Activated CD8-positive, alpha-beta T cell treated with anti-CD3 and anti-CD28 coated beads for 36 hours (primary cell): ENCODE results near the gene TRMT61A. TPM values are rescaled to one million over a fixed set of nuclear protein-coding genes. Genes with fewer than 3 reads are reported as not detected.

Experiments
- ATAC-seq: fragments of 200-7000 bp; cut with Tn5 transposase; one replicate; pipeline ENCODE4 v1.10.0; 2021; ENCODE audit warnings: mild to moderate bottlenecking, moderate library complexity
- CTCF ChIA-PET: fragments of 350-600 bp; sonication (Branson Sonifier 250); formaldehyde crosslinking; loops from one replicate; lab custom pipeline; 2021; ENCODE audit warnings: antibody characterized with exemption; lab: Charles Lee
- POLR2A ChIA-PET: fragments of 350-600 bp; sonication (Branson Sonifier 250); formaldehyde crosslinking; loops from one replicate; lab custom pipeline; 2021; ENCODE audit warnings: antibody characterized with exemption; lab: Charles Lee
- DNase-seq: peaks from one replicate; pipeline ENCODE4 v3.0.0-alpha.2; 2020
- H3K27ac Mint-ChIP-seq: one replicate; pipeline ENCODE4 v1.8.0; 2021; ENCODE audit warnings: mild to moderate bottlenecking, mixed read lengths
- H3K27me3 Mint-ChIP-seq: one replicate; pipeline ENCODE4 v1.8.0; 2021; ENCODE audit warnings: mixed read lengths
- H3K36me3 Mint-ChIP-seq: one replicate; pipeline ENCODE4 v1.8.0; 2021; ENCODE audit warnings: low read depth, mixed read lengths
- H3K4me1 Mint-ChIP-seq: one replicate; pipeline ENCODE4 v1.8.0; 2021; ENCODE audit warnings: low read depth, mixed read lengths
- H3K4me3 Mint-ChIP-seq: one replicate; pipeline ENCODE4 v1.8.0; 2021; ENCODE audit warnings: mild to moderate bottlenecking, moderate library complexity, mixed read lengths
- H3K9me3 Mint-ChIP-seq: one replicate; pipeline ENCODE4 v1.8.0; 2021; ENCODE audit warnings: mixed read lengths
- intact Hi-C: fragments of 100-400 bp; cut with micrococcal nuclease; formaldehyde crosslinking; loops from one replicate; pipeline ENCODE4 v1.10.0; 2022
- total RNA-seq, 2 experiments: library from RNA; stranded (reverse); gene quantifications; one replicate each; pipeline ENCODE4 v1.2.3, GENCODE V29; 2021
- TF ChIP-seq, protein P1 (sequence below): fragments of 200-600 bp; IDR thresholded peaks from one replicate; pipeline ENCODE4 v1.8.0; 2022; ENCODE audit warnings: antibody characterized with exemption, mild to moderate bottlenecking

TRMT61A gene
- total RNA-seq, 2 experiments from 2014 or later = 9.9 TPM

DNA sequence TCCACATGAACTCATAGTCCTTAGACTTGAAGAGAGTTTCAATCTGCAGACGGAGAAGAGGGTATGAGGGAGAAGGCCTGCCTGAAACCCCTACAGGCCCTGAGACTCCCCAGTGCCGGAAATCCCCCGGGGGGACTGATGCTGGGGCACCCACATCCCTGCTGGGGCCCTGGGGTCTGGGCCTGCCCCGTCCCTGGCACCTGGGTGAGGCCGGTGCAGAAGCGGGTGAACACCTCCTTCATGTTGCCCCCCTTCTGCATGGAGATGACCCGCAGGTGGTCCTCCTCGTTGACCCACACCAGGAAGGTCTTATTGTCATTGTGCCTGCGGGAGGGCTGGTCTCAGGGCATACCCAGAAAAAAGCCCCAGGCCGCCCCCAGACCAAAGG is 8.7 kb upstream of the TRMT61A start:
- Mint-ChIP-seq H3K4me3 (peak overlapping the region; percentile 35), H3K9me3 (no peaks in the 10 kb centered on the region), H3K27me3 (peaks cover 12% of the 10 kb centered on the region), H3K27ac (no peak overlapping the region), H3K4me1 (peaks cover 10% of the 10 kb centered on the region), H3K36me3 (no peaks in the 10 kb centered on the region)
- ChIA-PET CTCF (interaction anchor here (0.8 to 2.9 kb wide), 7 partner anchors 10 to 33 kb away, joined by 4 to 19 read pairs (median 6); no protein-coding TSS in a partner anchor), POLR2A (interaction anchor here (0.6 to 1.9 kb wide), 3 partner anchors 10 to 159 kb away, joined by 3 to 9 read pairs (median 3); no protein-coding TSS in a partner anchor)
- ATAC-seq = no peak
- intact Hi-C loops = no loop called here
- TF ChIP-seq, protein P1, sequence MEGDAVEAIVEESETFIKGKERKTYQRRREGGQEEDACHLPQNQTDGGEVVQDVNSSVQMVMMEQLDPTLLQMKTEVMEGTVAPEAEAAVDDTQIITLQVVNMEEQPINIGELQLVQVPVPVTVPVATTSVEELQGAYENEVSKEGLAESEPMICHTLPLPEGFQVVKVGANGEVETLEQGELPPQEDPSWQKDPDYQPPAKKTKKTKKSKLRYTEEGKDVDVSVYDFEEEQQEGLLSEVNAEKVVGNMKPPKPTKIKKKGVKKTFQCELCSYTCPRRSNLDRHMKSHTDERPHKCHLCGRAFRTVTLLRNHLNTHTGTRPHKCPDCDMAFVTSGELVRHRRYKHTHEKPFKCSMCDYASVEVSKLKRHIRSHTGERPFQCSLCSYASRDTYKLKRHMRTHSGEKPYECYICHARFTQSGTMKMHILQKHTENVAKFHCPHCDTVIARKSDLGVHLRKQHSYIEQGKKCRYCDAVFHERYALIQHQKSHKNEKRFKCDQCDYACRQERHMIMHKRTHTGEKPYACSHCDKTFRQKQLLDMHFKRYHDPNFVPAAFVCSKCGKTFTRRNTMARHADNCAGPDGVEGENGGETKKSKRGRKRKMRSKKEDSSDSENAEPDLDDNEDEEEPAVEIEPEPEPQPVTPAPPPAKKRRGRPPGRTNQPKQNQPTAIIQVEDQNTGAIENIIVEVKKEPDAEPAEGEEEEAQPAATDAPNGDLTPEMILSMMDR = no peak
- no peak for DNase-seq

DNA sequence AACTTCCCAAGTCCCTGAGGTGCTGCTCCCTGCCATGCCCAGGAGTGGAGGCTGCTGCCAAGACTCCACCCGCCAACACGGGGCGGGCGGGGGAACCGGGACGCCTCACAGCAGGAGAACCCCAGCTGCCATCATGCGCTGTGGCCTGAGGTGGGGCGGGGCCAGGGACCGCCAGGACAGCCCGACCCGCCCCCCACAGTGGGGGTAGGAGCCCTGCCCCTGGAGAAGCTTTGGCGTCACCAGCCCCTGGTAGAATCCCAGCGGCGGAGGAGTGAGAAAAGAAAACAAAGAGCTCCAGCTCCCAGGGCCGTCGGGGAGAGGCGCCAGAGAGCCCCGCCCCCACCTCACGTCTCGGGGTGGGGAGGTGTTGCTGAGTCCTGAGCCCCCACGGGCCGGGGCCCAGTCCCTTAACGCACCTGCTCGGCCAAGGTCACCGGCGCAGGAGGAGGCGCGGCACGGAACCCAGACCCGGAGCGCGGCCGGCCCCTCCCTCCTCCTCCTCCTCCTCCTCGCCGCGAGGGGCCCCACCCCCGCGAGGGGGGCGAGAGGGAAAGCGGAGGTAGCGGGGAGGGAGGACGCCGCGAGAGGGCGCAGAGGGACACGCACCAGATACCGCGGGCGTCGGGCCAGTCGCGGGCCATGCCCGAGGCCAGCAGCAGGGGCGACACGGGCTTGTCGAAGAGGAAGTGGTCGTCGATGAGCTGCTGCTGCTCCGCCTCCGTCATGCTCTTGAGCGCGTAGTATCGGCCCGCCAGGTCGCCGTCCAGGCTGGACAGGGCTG is 8.1 kb upstream of the TRMT61A start:
- intact Hi-C loops = no loop called here
- POLR2A ChIA-PET = interaction anchor here (0.6 to 1.9 kb wide), 5 partner anchors 9 to 160 kb away, joined by 3 to 9 read pairs (median 4); no protein-coding TSS in a partner anchor
- peak; percentile 72 for ATAC-seq

DNA sequence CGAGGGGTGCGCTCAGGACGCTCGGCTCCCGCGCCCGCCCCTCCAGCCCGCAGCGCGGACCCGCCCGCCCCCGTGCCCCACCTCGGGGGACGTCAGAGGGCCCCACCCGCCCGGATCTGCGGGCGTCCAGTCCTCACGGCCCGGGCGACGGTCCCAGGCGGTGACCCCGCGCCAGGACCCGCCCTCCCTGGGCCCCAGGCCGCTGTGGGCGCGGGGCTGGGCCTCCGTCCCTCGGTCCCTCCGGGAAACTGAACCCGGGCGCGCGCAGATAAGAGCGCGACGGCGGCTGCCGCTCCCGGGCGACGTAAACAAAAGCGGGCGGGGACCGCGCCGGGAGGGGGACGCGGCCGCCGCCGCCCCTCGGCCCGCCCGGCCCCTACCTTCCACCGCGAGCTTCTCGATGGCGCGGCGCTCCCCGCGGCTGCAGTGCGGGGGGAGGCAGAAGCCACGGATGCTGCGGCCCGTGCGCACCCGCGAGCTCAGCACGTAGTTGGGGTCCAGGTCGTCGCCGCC is 7.5 kb upstream of the TRMT61A start:
- ATAC-seq (peak; percentile 1), DNase-seq (no peak)
- ChIA-PET POLR2A (interaction anchor here (0.6 to 1.9 kb wide), 5 partner anchors 9 to 160 kb away, joined by 3 to 9 read pairs (median 4); no protein-coding TSS in a partner anchor), CTCF (interaction anchor here (1.0 to 2.7 kb wide), 4 partner anchors 9 to 32 kb away, joined by 4 to 12 read pairs (median 5); no protein-coding TSS in a partner anchor)
- Mint-ChIP-seq H3K9me3 (no peaks in the 10 kb centered on the region), H3K4me1 (peaks cover 10% of the 10 kb centered on the region), H3K27ac (no peak overlapping the region), H3K36me3 (no peaks in the 10 kb centered on the region), H3K4me3 (peak overlapping the region; percentile 50), H3K27me3 (peaks cover 12% of the 10 kb centered on the region)
- intact Hi-C loops = no loop called here
- TF ChIP-seq, protein P1 = no peak

More for the DNA sequence above, 8.1 kb upstream of the TRMT61A start:
- Mint-ChIP-seq H3K27me3 (peaks cover 12% of the 10 kb centered on the region), H3K4me1 (peaks cover 10% of the 10 kb centered on the region), H3K9me3 (no peaks in the 10 kb centered on the region), H3K36me3 (no peaks in the 10 kb centered on the region), H3K4me3 (peak overlapping the region; percentile 50), H3K27ac (no peak overlapping the region)
- peak; percentile 76 for DNase-seq
- CTCF ChIA-PET = interaction anchor here (0.8 to 2.7 kb wide), 5 partner anchors 10 to 32 kb away, joined by 4 to 12 read pairs (median 4); no protein-coding TSS in a partner anchor
- TF ChIP-seq, protein P1 = peak; percentile 59

- Mint-ChIP-seq H3K4me3 (peak overlapping the region; percentile 37), H3K9me3 (no peaks in the 10 kb centered on the region), H3K36me3 (no peaks in the 10 kb centered on the region), H3K27me3 (peaks cover 12% of the 10 kb centered on the region), H3K27ac (no peak overlapping the region), H3K4me1 (peaks cover 11% of the 10 kb centered on the region)
- ATAC-seq (no peak), DNase-seq (no peak)
- intact Hi-C loops = no loop called here
- ChIA-PET CTCF (interaction anchor here (1.9 to 2.7 kb wide), 2 partner anchors 8 to 31 kb away, joined by 6 to 12 read pairs; no protein-coding TSS in a partner anchor), POLR2A (interaction anchor here (1.2 kb wide), 1 partner anchor 71 kb away, joined by 3 read pairs; no protein-coding TSS in a partner anchor)
- TF ChIP-seq, protein P1 = no peak
These were observed 6.9 kb upstream of the TRMT61A start for GRCh38 chr14:103521951-103522563.
